Left kidney (tissue), 2 donors: ENCODE data around the gene SPATA33. TPM values are rescaled to one million over a fixed set of nuclear protein-coding genes. Genes with fewer than 3 reads are reported as not detected.
A peak's percentile ranks its signal among the peaks of the same experiment; 100 is the strongest.
"Not testable (repeated sequence)": the region's sequence is repeated elsewhere in the genome, so short reads cannot be mapped to it uniquely, and the experiment has no call there.

ENCODE experiments used
- DNase-seq: peaks from one replicate; pipeline ENCODE4 v3.0.0-alpha.2; 2013
- polyA plus RNA-seq: library from polyadenylated mRNA; unstranded; fragments of 120-200 nt; gene quantifications from one replicate; pipeline ENCODE4 v1.2.1, GENCODE V29; 2013; ENCODE audit not compliant: insufficient read length

SPATA33 gene
- polyA plus RNA-seq, 1 donor = 15.5 TPM

DNA sequence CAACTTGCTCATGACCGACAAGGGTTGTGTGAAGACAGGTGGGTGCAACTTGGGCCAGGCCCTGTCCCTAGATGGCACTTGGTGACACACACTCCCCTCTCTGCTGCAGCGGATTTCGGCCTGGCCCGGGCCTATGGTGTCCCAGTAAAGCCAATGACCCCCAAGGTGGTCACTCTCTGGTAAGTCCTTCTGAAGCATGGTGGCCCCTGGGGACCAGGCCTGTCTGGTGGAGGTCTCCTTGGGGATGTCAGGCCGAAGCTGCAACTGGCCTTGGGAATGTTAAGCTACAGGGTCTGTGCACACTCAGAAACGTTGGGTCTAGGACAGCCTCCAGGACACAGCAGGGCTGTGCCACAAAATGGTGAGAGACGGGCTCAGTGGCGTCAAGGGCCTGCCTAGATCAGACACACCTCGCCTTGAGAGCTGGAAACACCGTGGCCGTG is 35.7 kb downstream of the SPATA33 start:
- no peak for DNase-seq

DNA sequence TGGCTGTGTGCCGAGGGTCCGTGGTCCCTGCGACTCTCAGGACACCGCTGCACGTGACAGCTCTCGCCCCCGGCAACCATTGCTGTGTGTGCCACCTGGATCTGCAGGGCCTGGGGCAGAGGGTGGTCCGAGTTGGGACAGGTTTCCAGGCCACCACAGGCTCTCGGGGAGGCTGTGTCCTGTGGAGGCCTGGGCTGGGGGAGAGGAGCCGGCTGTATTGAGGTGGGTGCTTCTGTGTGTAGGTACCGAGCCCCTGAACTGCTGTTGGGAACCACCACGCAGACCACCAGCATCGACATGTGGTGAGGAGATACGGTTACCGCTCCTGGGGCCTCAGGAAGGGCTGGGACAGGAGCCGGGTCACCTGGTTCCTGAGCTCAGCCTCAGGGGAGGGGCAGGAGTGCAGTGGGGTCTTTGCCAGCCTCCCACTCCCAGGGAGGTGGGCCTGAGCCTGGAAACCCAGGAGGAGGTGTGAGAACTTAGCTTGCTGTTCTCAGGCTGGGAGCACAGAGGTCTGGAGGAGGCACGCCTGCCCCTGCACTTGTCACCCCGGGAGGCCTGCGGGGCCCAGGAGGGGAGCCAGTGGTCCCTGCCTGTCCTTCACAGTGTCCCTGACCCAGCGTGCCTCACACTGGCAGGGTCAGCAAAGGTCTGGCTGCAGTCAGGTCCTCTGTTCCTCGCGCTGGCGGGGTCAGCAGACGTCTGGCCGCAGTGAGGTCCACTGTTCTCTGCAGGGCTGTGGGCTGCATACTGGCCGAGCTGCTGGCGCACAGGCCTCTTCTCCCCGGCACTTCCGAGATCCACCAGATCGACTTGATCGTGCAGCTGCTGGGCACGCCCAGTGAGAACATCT is 36.5 kb downstream of the SPATA33 start:
- no peak for DNase-seq

DNA sequence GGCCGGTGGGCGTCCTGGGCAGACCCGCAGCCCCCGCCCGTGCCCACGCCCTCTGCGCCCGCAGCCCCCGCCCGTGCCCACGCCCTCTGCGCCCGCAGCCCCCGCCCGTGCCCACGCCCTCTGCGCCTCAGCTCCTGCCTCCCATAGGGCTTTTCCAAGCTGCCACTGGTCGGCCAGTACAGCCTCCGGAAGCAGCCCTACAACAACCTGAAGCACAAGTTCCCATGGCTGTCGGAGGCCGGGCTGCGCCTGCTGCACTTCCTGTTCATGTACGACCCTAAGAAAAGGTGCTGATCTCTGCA is 37.1 kb downstream of the SPATA33 start:
- not testable (repeated sequence) for DNase-seq

DNA sequence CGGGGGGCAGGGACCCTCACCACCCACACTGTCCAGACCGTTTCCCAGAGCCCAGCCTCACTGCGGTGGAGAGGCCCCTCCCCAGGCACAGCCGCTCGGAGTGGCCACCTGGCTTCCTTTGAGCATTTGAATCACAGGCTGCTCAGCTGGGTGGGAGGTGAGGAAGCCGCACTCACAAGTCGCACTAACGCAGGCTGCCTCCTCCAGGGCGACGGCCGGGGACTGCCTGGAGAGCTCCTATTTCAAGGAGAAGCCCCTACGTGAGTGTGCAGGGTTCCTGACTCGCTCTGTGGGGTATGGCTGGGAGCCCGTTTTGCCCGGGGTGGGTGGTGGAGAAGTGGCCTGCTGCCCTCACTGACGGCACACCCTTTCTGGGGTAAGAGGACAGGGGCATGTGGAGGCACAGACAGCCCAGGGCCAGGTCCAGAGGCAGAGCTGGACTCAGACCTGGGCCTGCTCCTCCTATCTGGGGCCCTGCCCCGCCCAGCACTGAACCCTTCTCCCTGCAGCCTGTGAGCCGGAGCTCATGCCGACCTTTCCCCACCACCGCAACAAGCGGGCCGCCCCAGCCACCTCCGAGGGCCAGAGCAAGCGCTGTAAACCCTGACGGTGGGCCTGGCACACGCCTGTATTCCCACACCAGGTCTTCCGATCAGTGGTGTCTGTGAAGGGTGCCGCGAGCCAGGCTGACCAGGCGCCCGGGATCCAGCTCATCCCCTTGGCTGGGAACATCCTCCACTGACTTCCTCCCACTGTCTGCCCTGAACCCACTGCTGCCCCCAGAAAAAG is 37.6 kb downstream of the SPATA33 start:
- no peak for DNase-seq

DNA sequence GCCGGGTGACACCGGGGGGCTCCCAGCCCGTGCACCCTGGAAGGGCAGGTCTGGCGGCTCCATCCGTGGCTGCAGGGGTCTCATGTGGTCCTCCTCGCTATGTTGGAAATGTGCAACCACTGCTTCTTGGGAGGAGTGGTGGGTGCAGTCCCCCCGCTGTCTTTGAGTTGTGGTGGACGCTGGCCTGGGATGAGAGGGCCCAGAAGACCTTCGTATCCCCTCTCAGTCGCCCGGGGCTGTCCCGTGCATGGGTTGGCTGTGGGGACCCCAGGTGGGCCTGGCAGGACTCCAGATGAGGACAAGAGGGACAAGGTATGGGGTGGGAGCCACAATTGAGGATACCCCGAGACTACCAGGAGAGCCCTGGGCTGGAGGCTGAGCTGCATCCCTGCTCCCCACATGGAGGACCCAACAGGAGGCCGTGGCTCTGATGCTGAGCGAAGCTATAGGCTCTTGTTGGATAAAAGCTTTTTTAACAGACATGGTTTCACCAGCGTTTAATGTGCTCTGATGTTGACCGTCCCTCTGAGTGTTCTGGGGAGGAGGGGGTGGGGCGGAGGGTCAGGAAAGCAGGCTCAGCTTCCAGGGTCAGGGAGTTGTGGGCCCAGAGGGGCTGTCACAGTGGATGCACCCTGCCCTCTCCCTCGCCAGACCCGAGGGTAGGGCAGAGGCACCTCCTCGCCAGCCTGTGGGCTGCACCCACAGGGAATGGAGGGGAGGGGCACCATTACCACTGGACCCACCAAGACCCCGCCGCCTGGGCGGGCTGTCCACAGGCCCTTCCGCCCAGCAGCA is 38.4 kb downstream of the SPATA33 start:
- no peak for DNase-seq

DNA sequence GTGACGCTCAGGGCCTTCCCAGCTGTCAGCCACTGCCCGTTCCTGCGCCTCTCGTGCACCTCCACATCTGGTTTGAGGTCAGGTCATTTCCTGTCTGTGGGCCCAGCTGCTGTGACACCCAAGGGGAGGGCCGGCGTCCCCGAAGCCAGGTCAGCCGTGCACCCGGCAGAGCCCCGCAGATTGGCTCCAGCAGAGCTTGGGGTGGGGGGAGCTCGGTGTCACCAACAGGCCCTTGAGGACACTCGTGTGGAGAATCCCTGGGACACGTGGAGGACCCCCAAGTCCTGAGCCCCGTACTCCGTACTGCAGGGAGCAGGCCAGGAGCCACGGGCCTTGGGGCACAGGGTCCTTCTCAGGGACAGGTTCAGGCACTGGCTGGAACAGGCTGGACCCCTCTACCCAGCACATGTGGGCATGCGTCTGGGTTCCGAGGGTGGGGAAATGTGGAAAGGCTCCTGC is 39.1 kb downstream of the SPATA33 start:
- DNase-seq = no peak

DNA sequence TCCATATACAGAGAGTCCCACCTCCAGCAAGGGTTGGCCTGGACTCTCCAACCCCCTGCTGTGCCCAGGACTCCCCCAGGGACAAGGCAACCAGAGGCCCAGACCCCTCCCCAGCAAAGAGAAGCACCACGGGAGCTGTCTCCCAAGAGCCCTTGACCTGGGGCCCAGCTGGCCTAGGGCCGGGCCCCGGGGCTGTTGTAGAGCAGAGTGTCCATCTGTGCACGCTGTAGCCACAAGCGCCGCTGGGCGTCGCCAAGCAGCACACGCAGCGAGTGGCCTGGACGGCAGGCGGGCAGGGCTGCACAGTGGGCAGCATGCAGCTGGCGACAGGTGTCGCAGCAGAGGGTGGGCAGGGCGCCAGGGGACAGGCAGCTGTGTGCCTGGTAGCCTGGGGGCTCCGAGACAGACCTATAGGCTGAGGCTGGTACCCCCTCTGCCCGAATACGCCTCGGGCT is 39.6 kb downstream of the SPATA33 start:
- no peak for DNase-seq

DNA sequence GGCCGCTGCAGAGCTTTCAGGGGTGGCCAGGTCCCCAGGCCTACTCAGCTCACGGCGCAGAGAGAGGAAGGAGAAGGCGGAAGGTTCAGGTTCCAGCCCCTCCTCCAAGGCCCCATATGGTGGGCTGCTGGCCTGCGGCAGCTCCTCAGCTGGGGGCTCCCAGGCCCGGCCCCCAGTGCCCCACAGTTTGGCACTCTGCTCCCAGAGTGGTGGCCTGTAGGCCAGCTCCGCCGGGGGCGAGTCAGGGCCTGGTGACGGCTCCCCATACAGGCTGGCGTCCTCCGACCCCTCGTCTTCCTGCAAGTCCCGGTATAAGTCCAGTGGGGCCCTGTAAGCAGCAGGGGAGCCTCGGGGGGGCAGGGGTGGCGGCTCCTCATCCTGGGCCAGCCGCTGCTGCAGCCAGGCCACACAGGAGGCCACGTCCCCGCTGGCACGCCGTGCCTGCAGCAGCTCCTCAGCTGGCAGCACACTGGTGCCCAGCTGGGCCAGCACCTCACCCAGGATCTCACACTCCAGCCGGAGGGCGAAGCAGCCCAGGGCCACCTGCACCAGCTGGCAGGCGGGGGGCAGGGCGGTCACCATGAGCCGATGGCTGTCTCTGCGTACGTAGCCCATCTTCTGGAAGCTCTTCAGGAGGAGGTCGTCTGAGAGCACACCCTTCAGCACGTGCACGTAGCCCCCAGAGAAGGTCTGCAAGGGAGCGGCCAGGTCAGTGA is 40.1 kb downstream of the SPATA33 start:
- DNase-seq = no peak

DNA sequence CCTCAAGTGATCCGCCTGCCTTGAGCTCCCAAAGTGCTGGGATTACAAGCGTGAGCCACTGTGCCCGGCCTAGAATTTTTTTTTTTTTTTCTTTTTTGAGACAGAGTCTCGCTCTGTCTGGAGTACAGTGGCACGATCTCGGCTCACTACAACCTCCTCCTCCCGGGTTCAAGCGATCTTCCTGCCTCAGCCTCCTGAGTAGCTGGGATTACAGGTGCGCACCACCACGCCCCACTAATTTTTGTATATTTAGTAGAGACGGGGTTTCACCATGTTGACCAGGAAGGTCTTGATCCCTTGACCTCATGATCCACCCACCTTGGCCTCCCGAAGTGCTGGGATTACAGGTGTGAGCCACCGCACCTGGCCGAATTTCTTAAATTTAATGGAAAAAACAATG is 41.1 kb downstream of the SPATA33 start:
- DNase-seq = not testable (repeated sequence)

DNA sequence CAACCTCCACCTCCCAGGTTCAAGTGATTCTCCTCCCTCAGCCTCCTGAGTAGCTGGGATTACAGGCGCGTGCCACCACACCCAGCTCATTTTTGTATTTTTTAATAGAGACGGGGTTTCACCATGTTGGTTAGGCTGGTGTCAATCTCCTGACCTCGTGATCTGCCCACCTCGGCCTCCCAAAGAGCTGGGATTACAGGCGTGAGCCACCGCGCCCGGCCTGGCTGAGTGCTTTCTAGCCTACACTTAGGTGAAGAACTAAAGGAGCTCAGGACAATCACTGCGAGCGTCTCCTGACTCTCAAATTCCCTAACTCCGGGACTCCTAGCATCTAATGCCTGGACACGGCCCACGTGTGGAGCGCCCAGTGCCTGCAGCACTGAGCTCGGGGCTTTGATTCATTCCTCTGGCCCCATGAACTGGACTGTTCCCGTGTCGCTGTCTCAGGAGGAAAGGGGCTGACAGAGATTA is 42.0 kb downstream of the SPATA33 start:
- DNase-seq = not testable (repeated sequence)

DNA sequence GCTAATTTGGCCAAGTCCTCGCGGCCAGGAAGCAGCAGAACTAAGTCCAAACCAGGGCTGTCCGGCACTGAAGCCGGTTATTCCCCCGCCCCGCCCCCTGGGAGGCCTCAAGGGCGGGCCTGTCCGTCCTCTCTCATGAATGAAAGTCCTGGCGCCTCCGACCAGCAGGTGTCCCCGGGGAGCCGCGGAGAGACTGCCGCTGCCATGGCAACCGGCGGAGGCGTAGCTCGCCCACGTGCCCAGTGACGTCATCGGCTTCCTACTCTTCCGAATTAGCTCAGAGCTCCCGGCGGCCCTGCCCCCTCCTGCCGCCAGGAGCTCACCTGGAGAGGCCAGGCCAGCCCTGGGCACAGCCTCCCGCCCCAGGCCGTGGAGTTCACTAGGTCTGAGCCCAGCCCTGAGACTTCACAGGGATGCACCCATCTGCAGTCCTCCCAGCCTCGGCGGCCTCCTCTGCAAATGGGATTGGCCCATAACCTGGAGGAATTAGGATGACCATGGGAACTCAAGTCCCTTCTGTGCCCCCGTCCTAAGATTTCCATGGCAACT is 42.5 kb downstream of the SPATA33 start:
- DNase-seq = peak; percentile 97

DNA sequence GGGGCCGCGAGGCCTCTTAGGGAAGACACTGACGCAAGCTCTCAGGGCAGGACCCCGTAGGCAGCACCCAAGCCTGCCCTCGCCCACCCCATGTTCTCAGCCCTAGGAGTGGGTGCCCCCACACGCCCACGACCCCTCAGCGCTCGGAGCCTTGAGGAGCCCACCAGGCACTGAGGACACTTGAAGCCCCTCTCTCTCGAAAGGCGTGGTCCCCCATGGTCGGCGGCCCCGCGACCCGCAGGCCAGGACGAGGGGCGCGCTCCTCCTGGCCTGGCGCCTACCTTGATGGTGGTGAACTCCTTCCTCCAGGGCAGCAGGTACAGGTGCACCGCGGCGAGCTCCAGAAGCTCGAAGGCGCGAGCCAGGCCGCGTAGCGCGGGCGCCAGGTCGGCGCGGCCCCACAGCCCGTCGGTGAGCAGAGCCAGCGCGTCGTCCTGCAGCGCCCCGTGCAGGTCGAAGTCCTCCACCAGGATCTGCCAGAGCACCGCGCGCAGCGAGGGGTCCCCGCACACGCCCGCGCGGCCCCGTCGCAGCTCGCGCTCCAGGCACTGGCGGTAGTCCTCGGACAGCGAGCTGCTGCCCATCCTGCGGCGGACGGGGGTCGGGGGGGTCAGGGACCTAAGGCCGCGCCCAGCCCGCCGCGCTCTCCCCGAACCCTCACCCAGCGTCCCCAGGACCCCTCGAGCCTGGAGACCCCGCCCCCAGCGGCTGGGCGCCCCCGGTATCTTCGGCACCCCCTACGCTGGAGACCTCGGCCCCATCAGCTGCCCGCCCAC is 43.2 kb downstream of the SPATA33 start:
- DNase-seq = no peak

DNA sequence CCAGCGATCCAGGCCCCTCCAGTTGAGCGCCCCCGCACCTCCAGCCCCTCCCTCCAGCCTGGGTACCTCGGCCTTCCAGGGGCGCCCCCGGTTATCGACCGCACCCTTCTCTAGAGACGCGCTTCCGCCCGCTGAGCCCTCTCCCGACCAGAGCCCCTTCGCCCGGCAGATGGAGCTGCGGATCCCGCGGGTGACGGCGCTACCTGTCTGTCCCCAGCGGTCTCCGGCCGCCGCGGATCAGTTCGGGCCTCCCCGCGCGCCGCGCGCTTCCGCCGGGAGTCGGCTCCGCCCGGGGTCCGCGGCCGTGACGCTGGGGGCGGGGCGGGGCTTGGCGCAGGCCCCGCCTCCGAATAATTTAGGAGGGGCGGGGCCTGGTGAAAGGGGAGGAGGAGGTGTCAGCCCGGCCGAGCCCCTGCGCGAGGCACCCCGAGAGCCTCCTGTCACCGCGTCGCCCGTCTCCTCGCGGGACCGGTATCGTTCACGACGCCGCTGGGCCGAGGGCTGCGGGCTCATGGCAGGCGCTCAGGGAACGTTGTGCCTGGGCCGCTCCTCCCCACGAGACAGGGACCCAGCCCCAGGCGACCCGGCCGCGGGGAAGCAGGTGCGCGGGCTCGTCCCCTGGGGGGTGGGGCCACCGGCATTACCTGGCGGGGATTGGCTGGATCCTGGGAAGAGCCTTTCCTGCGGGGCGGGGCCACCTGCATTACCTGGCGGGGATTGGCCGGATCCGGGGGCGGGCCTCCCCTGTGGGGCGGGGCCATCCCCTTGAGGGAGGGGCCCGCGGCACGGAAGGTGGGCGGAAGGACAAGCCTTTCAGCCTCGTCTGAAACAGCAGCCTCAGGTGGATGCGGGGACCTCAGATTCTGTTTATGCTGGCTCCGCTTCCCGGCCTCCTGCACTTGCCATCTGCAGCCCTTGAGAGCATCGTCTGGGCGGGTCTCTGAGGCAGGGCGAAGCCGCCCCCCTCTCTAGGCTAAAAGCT is 44.1 kb downstream of the SPATA33 start, which contains the start of gene SPATA2L:
SPATA2L (minus strand) TSS at position 281 of the 982 bp plus-strand sequence. CDS start 473 bp downstream, outside the sequence.
- DNase-seq = peak; percentile 91

DNA sequence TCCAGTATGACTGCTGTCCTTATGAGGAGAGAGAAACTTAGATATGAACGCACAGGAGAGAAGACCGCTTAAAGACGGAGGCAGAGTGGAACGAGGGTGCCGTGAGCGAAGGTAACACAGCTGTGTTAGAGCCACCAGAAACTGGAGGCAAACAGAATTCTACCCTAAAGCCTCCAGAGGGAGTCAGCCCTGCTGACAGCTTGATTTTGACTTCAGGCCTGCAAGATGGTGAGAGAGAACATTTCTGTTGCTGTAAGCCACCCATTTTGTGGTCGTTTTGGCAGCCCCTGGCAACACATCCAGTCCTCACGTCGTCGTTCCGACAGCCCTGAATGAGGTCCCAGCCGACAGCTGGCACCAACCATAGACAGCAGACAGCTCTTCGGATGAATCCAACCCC is 46.6 kb downstream of the SPATA33 start:
- no peak for DNase-seq

DNA sequence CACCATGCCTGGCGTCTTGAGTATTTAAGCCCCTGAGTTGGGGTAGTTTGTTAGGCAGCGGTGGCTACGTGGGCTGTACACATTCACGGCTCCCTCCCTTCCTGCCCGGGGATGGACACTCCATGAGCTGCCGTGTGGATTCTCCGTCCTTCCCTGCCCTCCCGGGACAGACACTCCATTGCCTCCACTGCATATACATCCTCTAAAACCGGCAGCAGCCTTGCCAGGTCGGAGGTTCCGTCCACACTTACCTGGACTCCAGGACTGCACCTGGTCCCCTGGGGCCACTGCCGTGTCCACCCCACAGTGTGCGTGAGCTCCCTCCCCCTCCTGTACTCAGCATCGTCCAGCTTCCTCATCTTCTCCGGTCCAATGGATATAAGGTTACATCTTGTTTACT is 47.4 kb downstream of the SPATA33 start:
- no peak for DNase-seq

DNA sequence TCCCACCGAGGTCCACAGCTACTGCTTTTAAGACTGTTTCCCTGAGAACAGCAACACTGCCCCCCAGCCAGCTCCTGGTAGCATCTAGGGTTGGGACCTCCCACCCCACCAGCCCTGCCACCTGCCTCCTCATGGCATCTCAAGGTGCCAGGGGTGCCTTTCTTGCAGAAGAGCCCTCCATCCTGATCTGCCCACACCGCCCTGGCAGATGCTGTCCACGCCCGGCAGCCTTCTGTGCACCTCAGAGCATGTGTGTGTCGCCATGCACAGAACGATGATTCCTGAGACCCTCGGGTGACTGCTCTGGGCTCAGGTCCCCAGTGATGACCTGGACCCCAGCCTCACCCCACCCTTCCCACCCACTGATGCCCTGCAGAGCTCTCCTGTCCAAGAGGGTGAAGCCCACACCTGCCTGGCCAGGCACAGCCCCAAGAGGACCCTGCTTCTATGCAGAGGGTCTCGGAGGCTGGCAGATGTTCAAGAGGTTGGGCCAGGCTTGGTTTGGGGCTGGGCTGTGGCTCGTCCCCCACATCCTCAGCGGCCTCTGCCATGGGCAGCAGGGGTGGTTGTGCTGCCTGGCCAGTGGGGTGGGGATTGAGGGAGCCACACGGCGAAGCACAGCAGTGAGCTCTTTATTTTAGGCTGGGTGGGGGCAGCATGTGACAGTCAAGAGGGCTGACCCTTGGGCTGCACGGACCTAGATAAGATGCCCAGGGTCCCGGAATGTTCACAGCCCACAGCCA is 49.1 kb downstream of the SPATA33 start:
- DNase-seq = no peak

DNA sequence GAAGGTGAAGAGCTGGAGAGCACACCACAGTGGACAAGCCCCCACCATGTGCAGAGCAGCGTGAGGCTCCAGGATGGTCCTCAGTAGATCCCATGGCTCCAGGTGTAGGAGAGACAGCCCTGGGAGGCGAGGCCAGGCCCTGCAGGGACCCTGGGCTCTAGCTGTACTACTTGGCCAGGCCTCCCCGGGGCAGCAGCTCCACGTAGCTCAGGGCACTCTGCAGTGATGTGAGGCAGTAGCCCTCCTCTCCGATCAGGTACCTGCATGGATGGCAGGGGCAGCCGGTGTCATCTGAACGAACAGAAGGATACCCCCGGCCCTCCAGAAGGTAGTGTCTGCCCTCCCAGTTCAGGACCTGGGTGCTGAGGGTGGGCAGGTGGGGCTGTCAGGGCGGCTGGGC is 50.1 kb downstream of the SPATA33 start:
- DNase-seq = no peak

DNA sequence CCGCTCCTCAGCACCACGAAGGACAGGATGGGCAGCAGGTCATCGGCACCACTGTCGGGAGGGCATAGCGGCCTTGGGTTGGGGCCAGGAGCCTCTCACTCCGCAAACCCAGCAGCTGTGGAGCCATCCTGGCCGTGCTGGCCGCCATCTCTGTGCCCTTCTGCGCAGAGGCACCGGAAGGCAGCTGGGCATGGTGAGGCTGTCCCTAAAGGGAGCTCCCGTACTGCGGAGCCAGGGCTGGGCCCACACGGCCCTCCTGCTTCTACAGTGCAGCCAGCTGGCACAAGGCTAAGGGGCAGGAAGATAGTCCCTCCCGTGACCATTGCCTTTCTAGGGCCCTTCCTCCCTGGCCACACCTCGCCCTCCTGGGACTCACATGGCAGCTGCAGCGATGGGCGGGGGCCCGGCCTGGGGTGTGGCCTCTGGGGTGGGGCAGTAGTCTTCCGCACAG is 50.9 kb downstream of the SPATA33 start:
- no peak for DNase-seq
